Measurements from ENCODE around the gene RHO.

The RHO gene

DNA sequence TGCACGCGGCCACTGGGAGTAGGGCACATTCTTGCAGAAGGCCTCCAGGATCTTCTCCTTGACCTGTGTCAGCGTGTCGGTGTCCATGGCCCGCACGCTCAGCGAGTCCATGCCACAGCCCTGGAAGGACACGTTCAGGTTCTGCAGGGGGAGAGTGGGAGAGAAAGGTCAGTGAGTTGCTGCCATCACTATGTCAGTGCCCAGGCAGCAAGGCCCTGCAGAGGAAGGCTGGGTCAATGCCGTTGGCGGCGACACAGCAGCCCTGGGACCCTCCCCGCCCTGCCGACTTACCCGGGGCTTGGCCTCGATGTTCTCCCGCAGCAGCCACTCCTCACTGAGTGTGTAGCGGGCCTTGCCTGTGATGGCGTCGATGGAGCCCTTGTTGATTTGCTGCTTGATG lies 34.4 kb downstream of the RHO start:
- no peak for DNase-seq

- DNase-seq = no peak
Measured at GRCh38 chr3:129563332-129563731, 34.9 kb downstream of the RHO start.

DNA sequence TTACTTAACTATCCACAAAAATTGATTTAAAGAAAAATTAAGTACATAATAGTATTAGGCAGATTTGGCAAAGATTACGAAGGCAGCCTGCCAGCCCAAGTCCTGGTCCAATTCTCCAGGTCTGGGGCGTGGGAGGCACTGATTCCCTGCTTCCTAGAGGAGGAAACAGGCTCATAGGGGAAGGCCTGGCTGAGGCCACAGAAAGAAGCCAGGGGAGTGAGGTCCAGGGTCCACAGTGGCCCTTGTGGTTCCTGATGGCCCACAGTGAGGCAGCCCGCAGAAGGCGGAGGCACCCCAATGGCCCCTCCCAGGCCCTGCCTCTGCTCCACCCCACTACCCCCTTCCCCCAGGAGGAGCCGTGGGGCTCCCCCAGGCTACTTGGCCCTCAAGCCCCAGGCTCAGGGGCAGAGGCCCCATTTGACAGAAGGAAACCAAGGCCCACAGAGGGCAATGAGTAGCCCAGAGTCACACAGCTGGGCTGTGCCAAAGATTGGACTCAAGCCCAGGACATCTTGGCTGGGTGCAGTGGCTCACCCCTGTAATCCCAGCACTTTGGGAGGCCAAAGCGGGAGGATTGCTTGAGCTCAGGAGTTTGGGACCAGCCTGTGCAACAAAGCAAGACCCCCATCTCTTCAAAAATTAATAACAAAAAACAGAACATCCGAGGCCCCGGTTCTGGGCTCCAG lies 35.6 kb downstream of the RHO start:
- no peak for DNase-seq

GRCh38 chr3:129564981-129565644 lies 36.7 kb downstream of the RHO start:
- no peak for DNase-seq

- no peak for DNase-seq
Measured at GRCh38 chr3:129565902-129566301, 37.5 kb downstream of the RHO start.

- no peak for DNase-seq
Measured at GRCh38 chr3:129567176-129567705, 38.8 kb downstream of the RHO start.

GRCh38 chr3:129567939-129568338 lies 39.5 kb downstream of the RHO start:
- no peak for DNase-seq

DNA sequence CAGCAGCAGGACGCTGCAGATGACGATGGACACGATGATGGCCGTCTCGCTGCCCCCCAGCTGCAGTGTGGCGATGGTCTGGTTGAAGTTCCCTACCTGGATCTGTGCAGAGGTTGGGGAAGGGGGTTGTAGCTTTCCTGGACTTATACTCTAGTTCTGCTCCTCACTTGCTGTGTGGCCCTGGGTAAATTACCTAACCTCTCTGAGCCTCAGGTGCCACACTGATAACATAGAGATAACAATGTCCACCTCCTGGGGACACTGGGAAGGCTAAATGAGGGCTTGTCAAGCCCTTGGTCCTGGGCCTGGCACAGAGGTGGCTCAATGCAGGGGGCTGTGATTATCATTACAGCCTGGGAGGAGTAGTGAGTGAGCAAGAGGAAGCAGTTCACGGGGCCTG lies 41.4 kb downstream of the RHO start:
- no peak for DNase-seq

GRCh38 chr3:129571605-129572547 lies 43.4 kb downstream of the RHO start:
- DNase-seq = no peak

DNA sequence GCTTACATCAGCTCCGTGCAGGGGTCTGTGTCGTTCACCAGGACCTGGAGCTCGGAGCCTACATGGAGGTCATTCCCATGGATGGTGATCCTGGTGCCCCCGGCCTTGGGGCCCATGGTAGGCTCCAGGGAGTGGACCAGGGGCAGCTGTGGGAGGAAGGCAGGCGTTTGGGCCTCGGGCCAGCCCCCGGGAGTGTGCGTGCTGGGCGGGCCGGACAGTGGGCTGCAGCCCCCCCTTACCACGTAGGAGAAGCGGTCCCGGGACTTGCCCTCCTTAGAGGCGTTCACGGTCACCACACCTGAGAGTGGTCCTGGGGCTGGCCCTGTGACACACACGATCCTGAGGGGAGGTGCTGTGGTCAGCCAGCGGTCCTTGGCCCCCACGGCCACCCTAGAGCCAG lies 44.2 kb downstream of the RHO start:
- DNase-seq = no peak

DNA sequence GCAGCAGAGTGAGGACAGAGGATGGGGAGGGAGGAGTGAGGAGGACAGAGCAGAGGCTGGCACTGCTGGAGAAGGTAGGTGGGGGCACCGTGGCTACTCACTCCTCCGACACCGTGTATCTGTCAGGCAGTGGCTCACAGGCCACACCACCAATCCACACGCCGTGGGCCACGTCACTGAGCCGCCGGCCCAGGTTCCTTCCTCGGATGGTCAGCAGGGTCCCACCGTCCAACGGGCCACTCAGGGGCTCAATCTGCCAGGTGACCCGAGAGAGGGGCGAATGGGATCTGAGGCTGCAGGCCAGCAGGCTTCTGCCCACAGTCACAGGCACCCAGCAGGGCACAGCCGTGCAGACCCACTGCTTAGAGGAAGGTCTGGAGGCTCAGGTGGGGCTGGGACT lies 45.1 kb downstream of the RHO start:
- DNase-seq = no peak

GRCh38 chr3:129574206-129574605 lies 45.8 kb downstream of the RHO start:
- no peak for DNase-seq

DNA sequence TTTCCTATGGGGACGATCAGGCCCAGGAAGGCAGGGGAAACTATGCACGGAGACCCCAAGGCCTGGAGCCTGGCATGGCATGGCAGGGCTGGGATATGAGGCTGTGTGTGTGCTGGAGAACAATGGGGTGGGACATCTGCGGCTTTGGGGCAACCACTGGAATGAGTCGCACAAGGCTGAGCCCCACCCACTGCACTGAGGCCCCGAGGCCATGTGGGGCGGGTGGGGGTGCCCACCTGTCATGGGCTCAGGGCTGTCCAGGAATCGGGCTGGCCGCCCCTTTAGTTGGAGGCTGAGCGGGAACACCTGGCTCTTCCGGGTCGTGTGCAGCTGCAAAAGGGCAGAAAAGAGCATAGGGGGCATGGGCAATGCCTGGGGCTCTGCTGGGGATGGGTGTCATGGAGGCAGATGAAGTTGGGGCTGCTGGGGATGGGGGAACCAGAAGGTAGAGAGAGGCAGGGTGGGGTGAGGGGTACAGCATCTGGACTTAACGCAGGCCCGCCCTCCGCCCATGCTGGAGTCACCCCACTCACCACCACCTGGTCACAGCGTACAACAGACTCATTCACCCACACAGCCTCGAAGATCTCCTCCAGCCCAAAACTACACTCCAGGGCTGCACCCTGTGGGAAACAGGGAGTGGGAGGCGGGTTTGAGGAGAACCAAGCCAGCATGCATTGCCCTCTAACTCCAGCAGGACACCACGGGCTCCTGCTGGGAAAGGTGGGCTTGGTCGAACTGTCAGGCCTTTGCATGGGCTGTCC lies 47.0 kb downstream of the RHO start:
- DNase-seq = no peak

- DNase-seq = no peak
Measured at GRCh38 chr3:129575997-129576384, 47.6 kb downstream of the RHO start.

GRCh38 chr3:129576514-129577352 lies 48.3 kb downstream of the RHO start:
- no peak for DNase-seq

- no peak for DNase-seq
Measured at GRCh38 chr3:129577366-129577765, 48.9 kb downstream of the RHO start.

DNA sequence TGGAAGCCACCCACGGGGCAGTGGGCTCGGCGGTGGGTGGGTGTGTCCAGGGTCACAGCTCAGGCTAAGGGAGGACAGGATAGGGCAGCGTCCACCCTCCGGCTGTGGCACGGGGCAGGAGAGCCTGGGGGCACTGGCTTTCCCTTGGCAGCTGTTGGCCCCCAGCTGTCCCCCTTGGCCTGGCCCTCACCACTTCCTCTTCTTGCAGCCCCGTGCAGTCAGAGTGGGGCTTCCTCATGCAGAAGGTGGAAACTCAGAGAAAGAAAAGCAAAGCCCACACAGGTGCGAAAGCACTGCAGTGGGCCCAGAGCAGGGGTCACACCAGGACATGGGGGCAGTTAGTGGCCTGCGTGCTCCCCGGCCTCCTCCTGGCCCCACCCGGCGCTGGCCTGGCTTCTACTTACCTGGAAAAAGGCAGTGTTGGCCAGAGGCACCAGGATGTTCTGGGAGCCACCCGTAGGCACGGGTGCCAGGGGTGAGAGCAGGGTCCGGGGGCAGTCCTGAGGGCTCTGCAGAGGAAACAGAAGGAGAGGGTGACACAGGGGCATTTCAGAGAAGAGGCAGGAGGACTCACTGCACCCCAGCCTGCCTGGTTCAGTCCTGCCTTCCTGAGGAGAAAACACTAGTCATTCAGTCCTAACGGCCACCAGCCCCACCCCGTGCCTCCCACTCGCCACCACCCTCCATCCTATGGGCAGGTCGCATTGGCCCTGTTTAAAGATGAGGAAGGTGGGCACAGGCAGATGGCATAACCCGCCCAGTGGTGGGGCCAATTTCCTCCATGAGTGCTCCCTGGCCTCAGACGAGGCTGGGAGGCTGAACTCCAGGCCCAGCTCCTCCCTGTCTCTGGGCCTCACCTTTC lies 49.7 kb downstream of the RHO start:
- DNase-seq = no peak

GRCh38 chr3:129579991-129580390 lies 51.6 kb downstream of the RHO start:
- DNase-seq = no peak

DNA sequence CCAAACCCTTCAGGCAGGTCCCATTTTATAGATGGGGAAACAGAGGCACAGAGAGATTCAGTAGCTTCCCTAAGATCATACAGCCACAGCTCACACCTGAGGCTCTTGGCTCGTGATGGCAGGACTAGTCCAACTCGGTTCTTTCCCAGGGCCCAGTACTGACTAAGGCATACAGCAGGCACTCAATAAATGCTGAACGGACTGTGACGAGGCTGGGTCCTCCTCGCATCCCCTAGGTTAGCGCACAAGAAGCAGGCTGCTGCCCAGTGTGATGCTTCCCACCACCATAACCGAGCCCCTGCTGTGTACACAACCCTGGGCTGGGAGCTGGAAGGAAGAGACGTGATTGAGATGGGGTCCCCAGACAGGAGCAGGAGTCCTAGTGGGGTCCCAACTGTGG lies 53.2 kb downstream of the RHO start:
- DNase-seq = no peak

DNA sequence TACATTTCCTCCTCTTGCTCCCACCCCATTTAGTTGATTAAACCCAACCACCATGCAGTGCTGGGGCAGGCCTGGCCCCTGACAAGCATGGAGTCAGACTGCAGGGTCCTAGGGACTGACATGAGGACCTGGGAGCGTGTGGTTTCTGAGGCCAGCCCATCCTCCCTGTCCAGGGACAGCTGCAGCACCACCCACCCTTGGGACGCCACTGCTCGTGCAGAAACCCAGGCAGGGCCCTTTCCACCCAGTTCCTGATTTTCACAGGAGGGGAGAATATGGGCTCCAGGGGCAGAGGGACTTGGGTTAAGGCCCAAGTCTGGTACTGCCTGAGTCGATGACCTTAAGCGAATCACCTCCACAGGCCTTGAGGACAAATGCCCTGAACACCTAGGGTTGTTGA lies 54.4 kb downstream of the RHO start:
- DNase-seq = no peak

DNA sequence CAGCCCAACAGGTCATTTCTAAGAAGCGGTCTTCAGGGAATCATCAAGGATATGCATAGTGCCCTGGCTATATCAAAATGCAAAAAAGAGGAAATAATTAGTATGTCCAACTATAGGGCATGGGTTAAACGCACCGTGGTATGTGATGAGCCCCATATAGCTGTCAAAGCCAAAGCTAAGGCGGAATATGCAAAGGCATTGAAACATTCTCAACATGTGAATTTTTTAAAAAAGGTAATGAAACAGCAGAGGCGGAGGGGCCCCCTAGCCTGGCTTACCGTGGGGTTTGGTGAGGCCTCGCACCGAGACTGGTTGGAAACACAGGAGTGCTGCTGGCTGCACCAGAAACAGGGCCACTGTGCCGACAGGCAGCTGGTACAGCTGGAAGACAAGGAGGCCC lies 54.9 kb downstream of the RHO start:
- DNase-seq = no peak

All from 8988T (cell line).